Measurements from ENCODE around the gene NDRG3. TPM values are rescaled to one million over a fixed set of nuclear protein-coding genes. Genes with fewer than 3 reads are reported as not detected.

NDRG3 gene
- total and polyA plus RNA-seq, 2 of the 8 experiments (the other 6 are each of a cell fraction or from before 2014, with no cell fraction given), result 25.7 to 32.3 TPM

DNA sequence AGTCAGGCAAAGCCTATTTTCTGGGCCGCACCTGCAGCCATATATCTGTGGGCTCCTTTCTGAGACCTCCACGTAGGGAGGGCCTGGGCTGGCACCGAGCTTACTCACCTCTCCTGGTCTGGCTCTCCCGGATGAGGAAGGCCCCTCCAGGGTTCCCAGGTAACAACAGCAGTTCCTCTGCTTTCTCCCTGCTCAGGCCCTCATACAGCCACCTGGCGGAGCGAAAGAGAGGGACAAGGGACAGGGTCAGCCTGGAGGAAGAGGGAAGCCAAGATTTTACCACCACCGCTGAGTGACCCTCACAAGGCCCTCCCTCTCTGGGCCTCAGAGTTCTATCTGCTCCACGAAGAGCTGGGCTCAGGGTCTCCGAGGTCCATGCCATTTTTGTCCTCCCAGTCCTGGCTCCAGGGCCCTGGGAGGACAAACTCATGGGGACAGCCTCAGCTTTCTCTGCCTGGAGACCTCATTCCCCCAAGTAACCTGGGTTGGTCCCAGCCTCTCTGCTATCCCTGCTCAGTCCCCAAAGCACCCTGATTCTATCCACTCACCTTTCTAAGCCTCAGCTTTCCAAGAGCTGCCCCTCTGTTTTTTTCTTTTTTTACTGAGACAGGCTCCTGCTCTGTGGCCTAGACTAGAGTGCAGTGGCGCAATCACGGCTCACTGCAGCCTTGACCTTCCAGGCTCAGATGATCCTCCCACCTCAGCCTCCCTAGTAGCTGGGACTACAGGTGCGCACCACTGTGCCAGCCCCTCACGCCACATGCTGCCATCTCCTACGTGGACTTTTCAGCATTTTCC is 113.2 kb downstream of the NDRG3 start:
- Histone ChIP-seq H3K56ac (replicated peaks; ENCODE audit: insufficient read length, low read depth, low read length) (no peak overlapping the region), H2BK12ac (ENCODE audit: low read depth, low read length) (no peak overlapping the region), H3K36me3 (ENCODE audit: control insufficient read depth in 2 of 4, insufficient read depth in 4 of 4, low read length in 3 of 4) (no peaks in the 10 kb centered on the region), H2BK120ac (replicated peaks; ENCODE audit: low read depth, low read length) (no peak overlapping the region), H3K23me2 (ENCODE audit: low read depth, low read length) (no peaks in the 10 kb centered on the region), H2AK5ac (ENCODE audit: low read depth, low read length) (no peak overlapping the region), H2BK15ac (ENCODE audit: low read length) (no peak overlapping the region), H4K8ac (ENCODE audit: extremely low read depth, insufficient read depth, low read length) (peak overlapping the region; percentile 45), H3K9ac (replicated peaks in 1 of 4; ENCODE audit: extremely low read depth in 1 of 4, low read depth in 3 of 4, low read length in 3 of 4) (no peak overlapping the region), H3K79me2 (ENCODE audit: control insufficient read depth in 1 of 2, insufficient read depth in 2 of 2, low read length in 2 of 2) (no peaks in the 10 kb centered on the region), H3K4me2 (ENCODE audit: insufficient read depth in 1 of 2, low read depth in 2 of 2, low read length in 2 of 2) (no peak overlapping the region), H3K14ac (ENCODE audit: insufficient read length) (no peak overlapping the region), H4K20me1 (replicated peaks in 1 of 2; ENCODE audit: control insufficient read depth in 1 of 2, insufficient read depth in 2 of 2, low read length in 2 of 2) (no peaks in the 10 kb centered on the region), H3K27me3 (replicated peaks in 1 of 4; ENCODE audit: control insufficient read depth in 3 of 4, extremely low read depth in 1 of 4, insufficient read depth in 3 of 4, low read length in 3 of 4) (no peaks in the 10 kb centered on the region), H3K23ac (ENCODE audit: insufficient read length) (no peak overlapping the region), H3K9me3 (ENCODE audit: insufficient read depth in 2 of 2, low read depth in 1 of 2, low read length in 1 of 2) (no peaks in the 10 kb centered on the region), H2BK20ac (ENCODE audit: low read length) (no peak overlapping the region), H2BK5ac (ENCODE audit: low read depth, low read length) (0 out of 2 replicates have a peak overlapping the region, but pooled peaks have one; percentile 66), H3K4ac (replicated peaks; ENCODE audit: insufficient read length, low read depth, low read length) (no peak overlapping the region), H3K4me3 (ENCODE audit: extremely low read depth in 1 of 4, insufficient read depth in 2 of 4, low read depth in 3 of 4, low read length in 4 of 4) (no peak overlapping the region), H3K79me1 (ENCODE audit: low read depth, low read length) (no peaks in the 10 kb centered on the region), H4K91ac (replicated peaks; ENCODE audit: insufficient read length, low read length) (peak overlapping the region; percentile 20), H2AFZ (ENCODE audit: low read length) (no peak overlapping the region), H4K5ac (ENCODE audit: insufficient read length, low read depth, low read length) (no peak overlapping the region), H3K18ac (ENCODE audit: extremely low read depth, low read length) (no peak overlapping the region), H3K27ac (ENCODE audit: low read depth, low read length) (no peak overlapping the region), H3K4me1 (replicated peaks in 1 of 4; ENCODE audit: control insufficient read depth in 3 of 4, insufficient read depth in 4 of 4, low read length in 3 of 4) (no peaks in the 10 kb centered on the region; a peak in 2 of 7 replicates)
- WGBS, 2 experiments (ENCODE audit: extremely low coverage in 1 of 2, insufficient coverage in 1 of 2, insufficient read length in 1 of 2, insufficient replicate concordance in 2 of 2, low coverage in 1 of 2, low lambda C conversion rate in 2 of 2, missing lambda C conversion rate in 1 of 2), result 81% methylated on average over 13 of the region's 14 CpGs; no CpG with 5 or more reads in 1 of the 2 experiments
- ChIA-PET CTCF (ENCODE audit: partially characterized antibody) (interaction anchor here (0.6 to 9.9 kb wide), 25 partner anchors 10 to 925 kb away, joined by 3 to 92 read pairs (median 5); partner anchors contain the start of genes DSN1, RAB5IF and SLA2), POLR2A (ENCODE audit: partially characterized antibody) (interaction anchor here (0.9 to 1.7 kb wide), 5 partner anchors 27 to 46 kb away, joined by 3 to 4 read pairs (median 3); no protein-coding TSS in a partner anchor)
- FAIRE-seq, result no peak
- DNase-seq (ENCODE audit: low read depth in 1 of 2, low spot score in 2 of 2), result peak in 1 of 2 experiments; percentile 74
- TF ChIP-seq RAD21 (IDR thresholded peaks at IDR 0.05 in 1 of 2, conservative IDR thresholded peaks at IDR 0.05 in 1 of 2; ENCODE audit: low read depth in 2 of 2, low read length in 2 of 2), result peak; percentile 50 to 67
- TF ChIP-seq, protein P1, sequence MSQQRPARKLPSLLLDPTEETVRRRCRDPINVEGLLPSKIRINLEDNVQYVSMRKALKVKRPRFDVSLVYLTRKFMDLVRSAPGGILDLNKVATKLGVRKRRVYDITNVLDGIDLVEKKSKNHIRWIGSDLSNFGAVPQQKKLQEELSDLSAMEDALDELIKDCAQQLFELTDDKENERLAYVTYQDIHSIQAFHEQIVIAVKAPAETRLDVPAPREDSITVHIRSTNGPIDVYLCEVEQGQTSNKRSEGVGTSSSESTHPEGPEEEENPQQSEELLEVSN (IDR thresholded peaks at IDR 0.05), result no peak
- no peak for TF ChIP-seq HDAC6 (IDR thresholded peaks at IDR 0.05; ENCODE audit: low read depth, low read length)
- TF ChIP-seq, protein P2, sequence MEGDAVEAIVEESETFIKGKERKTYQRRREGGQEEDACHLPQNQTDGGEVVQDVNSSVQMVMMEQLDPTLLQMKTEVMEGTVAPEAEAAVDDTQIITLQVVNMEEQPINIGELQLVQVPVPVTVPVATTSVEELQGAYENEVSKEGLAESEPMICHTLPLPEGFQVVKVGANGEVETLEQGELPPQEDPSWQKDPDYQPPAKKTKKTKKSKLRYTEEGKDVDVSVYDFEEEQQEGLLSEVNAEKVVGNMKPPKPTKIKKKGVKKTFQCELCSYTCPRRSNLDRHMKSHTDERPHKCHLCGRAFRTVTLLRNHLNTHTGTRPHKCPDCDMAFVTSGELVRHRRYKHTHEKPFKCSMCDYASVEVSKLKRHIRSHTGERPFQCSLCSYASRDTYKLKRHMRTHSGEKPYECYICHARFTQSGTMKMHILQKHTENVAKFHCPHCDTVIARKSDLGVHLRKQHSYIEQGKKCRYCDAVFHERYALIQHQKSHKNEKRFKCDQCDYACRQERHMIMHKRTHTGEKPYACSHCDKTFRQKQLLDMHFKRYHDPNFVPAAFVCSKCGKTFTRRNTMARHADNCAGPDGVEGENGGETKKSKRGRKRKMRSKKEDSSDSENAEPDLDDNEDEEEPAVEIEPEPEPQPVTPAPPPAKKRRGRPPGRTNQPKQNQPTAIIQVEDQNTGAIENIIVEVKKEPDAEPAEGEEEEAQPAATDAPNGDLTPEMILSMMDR (IDR thresholded peaks at IDR 0.05; ENCODE audit: control extremely low read depth in 1 of 3, insufficient read depth in 1 of 3, low read depth in 1 of 3, low read length in 3 of 3), result peak; percentile 49 to 68 (median 57)
- TF ChIP-seq CBX8 (IDR thresholded peaks at IDR 0.05; ENCODE audit: borderline replicate concordance, low read depth, low read length), result no peak
- TF ChIP-seq, protein P3, sequence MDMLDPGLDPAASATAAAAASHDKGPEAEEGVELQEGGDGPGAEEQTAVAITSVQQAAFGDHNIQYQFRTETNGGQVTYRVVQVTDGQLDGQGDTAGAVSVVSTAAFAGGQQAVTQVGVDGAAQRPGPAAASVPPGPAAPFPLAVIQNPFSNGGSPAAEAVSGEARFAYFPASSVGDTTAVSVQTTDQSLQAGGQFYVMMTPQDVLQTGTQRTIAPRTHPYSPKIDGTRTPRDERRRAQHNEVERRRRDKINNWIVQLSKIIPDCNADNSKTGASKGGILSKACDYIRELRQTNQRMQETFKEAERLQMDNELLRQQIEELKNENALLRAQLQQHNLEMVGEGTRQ (IDR thresholded peaks at IDR 0.05; ENCODE audit: low read length), result no peak

Data from H1 (cell line).